HG03066 (cell line): Measurements from ENCODE around the gene RGS6.

ENCODE experiments used
- ATAC-seq: cut with Tn5 transposase; IDR thresholded peaks from one replicate; pipeline ENCODE4 v1.9.1; 2021; ENCODE audit warnings: low read depth; ENCODE audit not compliant: unreplicated experiment

Gene RGS6

GRCh38 chr14:72515779-72516770 lies 583.8 kb downstream of the RGS6 start:
- no peak for ATAC-seq

- no peak for ATAC-seq
These were observed 584.9 kb downstream of the RGS6 start for GRCh38 chr14:72516936-72517700.

- ATAC-seq, result no peak
These were observed 585.5 kb downstream of the RGS6 start for GRCh38 chr14:72517736-72518135.

DNA sequence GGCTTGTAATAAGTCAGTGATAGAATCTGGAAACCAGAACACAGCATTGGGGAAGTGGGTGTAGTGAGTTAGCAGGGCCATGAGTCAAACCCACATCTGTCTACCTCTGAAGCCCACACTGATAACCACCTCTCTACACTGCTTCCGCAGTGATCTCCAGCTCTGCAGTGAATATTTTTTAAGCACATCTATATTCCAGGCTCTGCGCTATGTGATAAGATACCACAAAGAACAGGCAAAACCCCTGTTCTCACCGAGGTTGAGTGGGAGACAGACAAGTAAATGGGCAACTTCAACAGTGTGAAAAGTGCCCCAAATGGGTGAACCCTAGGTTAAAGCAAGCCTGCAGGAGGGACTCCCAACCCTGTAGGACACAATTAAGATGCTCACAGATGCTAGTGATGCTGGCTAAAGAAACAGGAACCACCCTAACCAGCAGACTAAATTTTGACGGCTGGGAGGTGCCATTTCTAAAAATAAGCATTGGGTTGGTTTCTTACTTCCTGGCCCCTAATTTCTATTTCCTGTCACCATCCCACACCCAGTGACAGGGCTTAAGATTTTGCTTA lies 586.7 kb downstream of the RGS6 start:
- ATAC-seq, result peak; percentile 65

- peak; percentile 8 for ATAC-seq
These were observed 587.3 kb downstream of the RGS6 start for GRCh38 chr14:72519543-72519942.

- no peak for ATAC-seq
These were observed 588.8 kb downstream of the RGS6 start for GRCh38 chr14:72521045-72521444.

DNA sequence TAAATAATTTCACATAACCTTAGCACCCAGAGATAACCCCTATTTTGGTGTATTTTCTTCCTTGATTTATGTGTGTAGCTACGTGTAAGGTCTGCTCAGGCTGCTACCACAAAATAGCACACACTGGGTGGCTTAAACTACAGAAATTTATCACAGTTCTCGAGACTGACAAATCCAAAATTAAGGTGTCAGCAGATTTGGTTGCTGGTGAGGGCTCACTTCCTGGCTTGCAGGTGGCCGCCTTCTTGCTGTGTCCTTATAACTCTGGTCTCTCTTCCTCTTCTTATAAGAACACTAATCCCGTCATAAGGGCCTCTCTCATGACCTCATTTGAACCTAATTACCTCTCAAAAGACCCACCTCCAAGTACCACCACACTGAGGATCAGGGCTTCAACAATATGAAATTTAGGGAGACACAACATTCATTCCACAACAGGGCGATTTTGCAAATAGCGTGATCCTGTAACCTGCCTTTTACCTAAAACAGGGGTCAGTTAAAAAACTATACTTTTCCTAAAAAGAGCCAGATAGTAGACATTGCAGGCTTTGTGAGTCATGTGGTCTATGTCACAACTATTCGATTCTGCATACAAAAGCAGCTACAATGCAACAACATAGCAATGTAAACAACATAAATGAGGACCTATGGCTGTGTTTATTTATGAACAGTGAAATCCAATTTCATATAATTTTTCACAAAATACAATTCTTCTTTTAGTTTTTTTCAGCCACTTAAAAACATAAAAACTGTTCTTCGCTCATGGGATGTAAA lies 589.9 kb downstream of the RGS6 start:
- no peak for ATAC-seq

- no peak for ATAC-seq
These were observed 590.6 kb downstream of the RGS6 start for GRCh38 chr14:72522847-72523246.

- ATAC-seq, result no peak
These were observed 591.4 kb downstream of the RGS6 start for GRCh38 chr14:72523424-72524294.

GRCh38 chr14:72524295-72524629 lies 592.0 kb downstream of the RGS6 start:
- no peak for ATAC-seq

GRCh38 chr14:72525087-72525915 lies 593.1 kb downstream of the RGS6 start:
- no peak for ATAC-seq

DNA sequence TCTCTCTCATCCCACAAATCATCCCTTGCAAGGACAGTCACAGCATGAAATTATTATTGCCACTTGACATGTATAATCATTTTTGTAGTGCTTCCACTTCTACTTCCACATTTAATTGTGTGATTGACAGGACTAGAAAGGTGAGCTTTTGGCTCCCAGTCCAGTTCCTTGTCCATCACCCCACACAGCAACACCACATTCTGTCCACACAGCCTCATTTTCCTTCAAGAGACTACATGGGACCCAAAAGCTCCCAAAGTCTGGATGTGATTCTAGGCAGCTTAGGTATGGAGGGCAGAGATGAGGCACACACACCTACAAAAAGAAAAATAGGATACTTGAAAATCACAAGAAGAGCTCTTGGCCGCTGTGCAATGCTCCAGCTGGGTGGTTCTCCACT lies 595.4 kb downstream of the RGS6 start:
- ATAC-seq, result no peak

DNA sequence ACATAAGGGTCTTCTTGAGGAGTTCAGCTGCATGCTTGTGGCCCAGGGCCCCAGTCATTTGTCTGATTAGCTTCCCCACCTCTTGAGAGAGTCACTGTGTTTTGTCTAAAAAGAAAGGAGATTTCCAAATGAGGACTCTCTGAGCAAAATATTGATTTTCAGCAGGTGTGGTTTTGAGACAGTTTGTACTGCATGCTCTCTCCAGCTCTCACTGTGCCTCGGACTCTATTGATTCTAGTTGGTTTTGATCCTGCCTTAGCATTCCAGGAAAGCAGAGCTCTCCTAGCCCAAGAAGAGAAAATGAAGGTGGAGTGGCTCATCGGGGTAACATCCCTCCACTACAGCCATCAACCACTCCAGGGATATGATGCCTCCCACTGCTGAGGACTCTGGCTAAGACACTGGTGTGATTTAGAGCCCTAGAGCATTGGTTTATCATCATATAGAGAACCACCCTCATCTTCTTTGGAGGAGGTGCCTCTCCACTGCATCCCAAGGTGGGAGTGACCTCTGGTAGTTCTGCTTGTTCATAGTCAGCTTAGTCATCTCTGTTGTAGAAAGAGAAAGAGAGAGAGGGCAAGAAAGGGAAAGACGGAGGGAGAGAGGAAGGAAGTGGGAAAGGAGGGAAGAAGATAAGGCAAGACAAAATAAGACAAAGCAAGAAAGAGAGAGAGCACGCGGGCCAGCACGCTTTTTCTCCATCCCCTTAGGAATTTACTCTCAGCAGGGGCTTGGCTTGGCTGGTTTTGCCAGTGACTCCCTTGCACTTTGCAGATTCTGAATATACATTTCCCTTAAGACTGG lies 596.0 kb downstream of the RGS6 start:
- no peak for ATAC-seq

- no peak for ATAC-seq
These were observed 596.6 kb downstream of the RGS6 start for GRCh38 chr14:72528863-72529175.

DNA sequence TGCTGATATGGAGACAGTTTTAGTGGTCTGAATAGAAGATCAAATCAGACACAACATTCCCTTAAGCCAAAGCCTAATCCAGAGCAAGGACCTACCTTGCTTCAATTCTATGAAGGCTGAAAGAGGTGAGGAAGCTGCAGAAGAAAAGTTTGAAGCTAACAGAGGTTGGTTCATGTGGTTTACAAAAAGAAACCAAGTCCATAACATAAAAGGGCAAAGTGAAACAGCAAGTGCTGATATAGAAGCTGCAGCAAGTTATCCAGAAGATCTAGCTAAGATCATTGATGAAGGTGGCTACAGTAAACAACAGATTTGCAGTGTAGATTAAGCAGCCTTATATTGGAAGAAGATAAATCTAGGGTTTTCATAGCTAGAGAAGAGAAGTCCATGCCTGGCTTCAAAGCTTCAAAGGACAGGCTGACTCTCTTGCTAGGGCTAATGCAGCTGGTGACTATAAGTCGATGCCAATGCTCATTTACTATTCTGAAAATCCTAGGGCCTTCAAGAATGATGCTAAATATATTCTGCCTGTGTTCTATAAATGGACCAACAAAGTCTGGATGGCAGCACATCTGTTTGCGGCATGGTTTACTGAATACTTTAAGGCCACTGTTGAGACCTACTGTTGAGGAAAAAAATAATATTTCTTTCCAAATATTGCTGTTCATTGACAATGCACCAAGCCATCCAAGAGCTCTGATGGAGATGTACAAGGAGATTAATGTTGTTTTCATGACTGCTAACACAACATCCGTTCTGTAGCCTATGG lies 600.6 kb downstream of the RGS6 start:
- ATAC-seq, result no peak

DNA sequence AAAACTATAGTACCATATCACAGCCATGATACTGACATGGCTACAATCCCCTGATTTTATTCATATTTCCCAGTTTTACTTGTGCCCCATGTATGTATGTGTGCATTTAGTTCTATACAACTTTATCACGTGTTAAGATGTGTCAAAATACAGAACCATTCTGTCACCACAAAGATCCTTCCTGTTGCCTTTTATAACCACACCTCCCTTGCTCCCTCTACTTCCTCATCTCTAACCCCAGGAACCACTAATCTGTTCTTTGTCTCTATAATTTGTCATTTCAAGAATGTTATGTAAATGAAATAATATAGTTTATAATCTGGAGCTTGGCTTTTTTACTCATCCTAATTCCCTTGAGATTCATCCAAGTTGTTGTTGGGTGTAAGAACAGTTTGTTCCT lies 603.3 kb downstream of the RGS6 start:
- peak; percentile 56 for ATAC-seq

- no peak for ATAC-seq
These were observed 606.2 kb downstream of the RGS6 start for GRCh38 chr14:72538387-72538786.
